Measurements from ENCODE around the gene INPP5J.

- TF ChIP-seq CTCF (IDR thresholded peaks at IDR 0.05): no peak
- TF ChIP-seq CBFB (CRISPR knock-in tag; IDR thresholded peaks at IDR 0.05; ENCODE audit: low read depth): no peak
- TF ChIP-seq CREM (CRISPR knock-in tag; IDR thresholded peaks at IDR 0.05): no peak
- no peak for TF ChIP-seq ARID4B (CRISPR knock-in tag; IDR thresholded peaks at IDR 0.05; ENCODE audit: borderline replicate concordance)
- TF ChIP-seq PREB (CRISPR knock-in tag; IDR thresholded peaks at IDR 0.05; ENCODE audit: borderline replicate concordance): no peak
- no peak for TF ChIP-seq MYBL2 (CRISPR knock-in tag; IDR thresholded peaks at IDR 0.05)
- no peak for TF ChIP-seq E2F5 (CRISPR knock-in tag; IDR thresholded peaks at IDR 0.05)
- no peak for TF ChIP-seq TEAD4 (CRISPR knock-in tag; IDR thresholded peaks at IDR 0.05)
- TF ChIP-seq NR2C2 (CRISPR knock-in tag; IDR thresholded peaks at IDR 0.05): no peak
Measured at GRCh38 chr22:31090217-31091085, 32.3 kb upstream of the INPP5J start.

Measured in WTC11 (cell line).